HL-60 (cell line): ENCODE measurements around the gene TENT4A.

Experiments used
- POLR2AphosphoS5 ChIP-seq: IDR thresholded peaks from 2 replicates; pipeline ENCODE4 v1.6.1; 2012; ENCODE audit warnings: low read depth
- REST ChIP-seq: IDR thresholded peaks from 2 replicates; pipeline ENCODE4 v1.6.1; 2012; ENCODE audit warnings: low read depth; ENCODE audit not compliant: insufficient replicate concordance
- TF ChIP-seq, protein P1 (sequence below): IDR thresholded peaks from one replicate; pipeline ENCODE4 v1.5.1; 2011; ENCODE audit warnings: low read length, control low read depth, inconsistent platforms; ENCODE audit not compliant: insufficient read depth

DNA sequence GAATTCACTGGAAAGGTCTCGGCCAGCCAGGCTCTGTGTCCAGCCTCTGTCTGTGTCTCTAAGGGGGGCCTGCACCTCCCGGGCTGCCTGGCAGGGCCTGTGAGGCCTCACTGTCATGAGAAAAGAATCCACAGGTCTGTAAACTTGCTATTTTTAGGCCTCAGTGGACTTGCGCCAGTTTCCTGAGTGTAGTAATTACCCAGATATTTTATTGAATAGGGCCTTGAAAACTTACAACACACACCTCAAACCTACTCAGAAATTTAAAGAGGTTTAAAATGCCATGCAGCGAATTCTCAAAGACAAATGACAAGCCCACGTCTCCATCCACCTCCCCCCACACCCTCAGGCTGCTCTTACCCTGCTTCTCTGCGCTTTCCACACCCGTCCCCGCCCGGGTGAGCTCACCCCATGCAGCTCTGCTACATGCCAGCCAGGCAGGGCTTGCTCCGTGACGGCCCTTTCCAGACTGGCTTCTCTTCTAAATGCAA, 8.8 kb upstream of the TENT4A start:
- TF ChIP-seq POLR2AphosphoS5: no peak
- TF ChIP-seq, protein P1, sequence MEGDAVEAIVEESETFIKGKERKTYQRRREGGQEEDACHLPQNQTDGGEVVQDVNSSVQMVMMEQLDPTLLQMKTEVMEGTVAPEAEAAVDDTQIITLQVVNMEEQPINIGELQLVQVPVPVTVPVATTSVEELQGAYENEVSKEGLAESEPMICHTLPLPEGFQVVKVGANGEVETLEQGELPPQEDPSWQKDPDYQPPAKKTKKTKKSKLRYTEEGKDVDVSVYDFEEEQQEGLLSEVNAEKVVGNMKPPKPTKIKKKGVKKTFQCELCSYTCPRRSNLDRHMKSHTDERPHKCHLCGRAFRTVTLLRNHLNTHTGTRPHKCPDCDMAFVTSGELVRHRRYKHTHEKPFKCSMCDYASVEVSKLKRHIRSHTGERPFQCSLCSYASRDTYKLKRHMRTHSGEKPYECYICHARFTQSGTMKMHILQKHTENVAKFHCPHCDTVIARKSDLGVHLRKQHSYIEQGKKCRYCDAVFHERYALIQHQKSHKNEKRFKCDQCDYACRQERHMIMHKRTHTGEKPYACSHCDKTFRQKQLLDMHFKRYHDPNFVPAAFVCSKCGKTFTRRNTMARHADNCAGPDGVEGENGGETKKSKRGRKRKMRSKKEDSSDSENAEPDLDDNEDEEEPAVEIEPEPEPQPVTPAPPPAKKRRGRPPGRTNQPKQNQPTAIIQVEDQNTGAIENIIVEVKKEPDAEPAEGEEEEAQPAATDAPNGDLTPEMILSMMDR: no peak
- TF ChIP-seq REST: no peak
